Suprapubic skin (tissue), 3 donors: ENCODE measurements around the gene MTFR2.

Experiments
- CTCF ChIP-seq, 2 donors: fragments of 200-600 bp in 1 of 2; fragments of 450-650 bp in 1 of 2; sonication (generic) in 1 of 2; IDR thresholded peaks; one replicate each; pipeline ENCODE4 v1.5.1; 2016 to 2019; ENCODE audit warnings: antibody characterized with exemption in 2 of 2, mild to moderate bottlenecking in 1 of 2, moderate library complexity in 1 of 2
- POLR2AphosphoS5 ChIP-seq, 3 donors: sonication (generic); formaldehyde crosslinking; IDR thresholded peaks; one replicate each; pipeline ENCODE4 v1.6.1; 2017; ENCODE audit warnings: antibody characterized with exemption in 3 of 3

GRCh38 chr6:136294621-136295020 is 44.5 kb upstream of the MTFR2 start:
- TF ChIP-seq CTCF (IDR thresholded peaks at IDR 0.05) (no peak), POLR2AphosphoS5 (IDR thresholded peaks at IDR 0.05) (no peak)
